ENCODE measurements around the gene DNMT1. TPM values are rescaled to one million over a fixed set of nuclear protein-coding genes. Genes with fewer than 3 reads are reported as not detected.

DNMT1 gene
- total RNA-seq, 1 donor from 2014 or later: 150 TPM

DNA sequence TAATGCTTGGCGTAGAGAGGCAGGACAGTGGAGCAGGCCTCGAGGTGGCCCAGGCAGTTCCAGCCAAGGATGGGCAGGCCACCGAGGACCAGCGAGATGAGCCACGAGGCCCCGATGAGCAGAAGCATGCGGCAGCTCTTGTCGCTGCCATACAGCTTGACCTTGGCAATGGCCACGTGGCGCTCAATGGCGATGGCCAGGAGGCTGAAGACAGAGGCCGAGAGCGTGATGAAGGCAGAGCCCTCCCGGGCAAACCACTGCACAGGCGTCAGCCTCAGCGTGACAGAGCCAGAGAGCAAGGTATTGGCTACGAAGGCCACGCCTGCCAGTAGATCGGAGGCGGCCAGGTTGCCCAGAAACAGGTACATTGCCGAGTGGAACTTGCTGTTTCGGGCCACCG lies 29.6 kb upstream of the DNMT1 start:
- peaks cover 6% of the 10 kb centered on the region for H3K36me3 Mint-ChIP-seq (ENCODE audit: insufficient read depth)
- no peaks in the 10 kb centered on the region for H3K27me3 Mint-ChIP-seq
- no peaks in the 10 kb centered on the region for H3K4me1 Mint-ChIP-seq (ENCODE audit: low read depth)
- TF ChIP-seq CTCF (IDR thresholded peaks at IDR 0.05; ENCODE audit: unreplicated experiment): no peak
- no peak overlapping the region for H3K4me3 Mint-ChIP-seq (ENCODE audit: low read depth)
- H3K9me3 Mint-ChIP-seq (ENCODE audit: low read depth): no peaks in the 10 kb centered on the region
- no peak overlapping the region for H3K27ac Mint-ChIP-seq
- DNase-seq (ENCODE audit: low spot score, unreplicated experiment): no peak

GRCh38 chr19:10223488-10224213 lies 28.9 kb upstream of the DNMT1 start:
- Mint-ChIP-seq H3K9me3 (ENCODE audit: low read depth) (no peaks in the 10 kb centered on the region), H3K4me1 (ENCODE audit: low read depth) (no peaks in the 10 kb centered on the region), H3K27me3 (no peaks in the 10 kb centered on the region), H3K27ac (no peak overlapping the region), H3K36me3 (ENCODE audit: insufficient read depth) (peaks cover 6% of the 10 kb centered on the region), H3K4me3 (ENCODE audit: low read depth) (no peak overlapping the region)
- no peak for TF ChIP-seq CTCF (IDR thresholded peaks at IDR 0.05; ENCODE audit: unreplicated experiment)
- DNase-seq (ENCODE audit: low spot score, unreplicated experiment): no peak

GRCh38 chr19:10222201-10222890 lies 27.6 kb upstream of the DNMT1 start:
- no peak for DNase-seq (ENCODE audit: low spot score, unreplicated experiment)
- Mint-ChIP-seq H3K9me3 (ENCODE audit: low read depth) (no peaks in the 10 kb centered on the region), H3K27ac (no peak overlapping the region), H3K4me3 (ENCODE audit: low read depth) (no peak overlapping the region), H3K4me1 (ENCODE audit: low read depth) (no peaks in the 10 kb centered on the region), H3K36me3 (ENCODE audit: insufficient read depth) (peaks cover 6% of the 10 kb centered on the region), H3K27me3 (no peaks in the 10 kb centered on the region)
- TF ChIP-seq CTCF (IDR thresholded peaks at IDR 0.05; ENCODE audit: unreplicated experiment): no peak

DNA sequence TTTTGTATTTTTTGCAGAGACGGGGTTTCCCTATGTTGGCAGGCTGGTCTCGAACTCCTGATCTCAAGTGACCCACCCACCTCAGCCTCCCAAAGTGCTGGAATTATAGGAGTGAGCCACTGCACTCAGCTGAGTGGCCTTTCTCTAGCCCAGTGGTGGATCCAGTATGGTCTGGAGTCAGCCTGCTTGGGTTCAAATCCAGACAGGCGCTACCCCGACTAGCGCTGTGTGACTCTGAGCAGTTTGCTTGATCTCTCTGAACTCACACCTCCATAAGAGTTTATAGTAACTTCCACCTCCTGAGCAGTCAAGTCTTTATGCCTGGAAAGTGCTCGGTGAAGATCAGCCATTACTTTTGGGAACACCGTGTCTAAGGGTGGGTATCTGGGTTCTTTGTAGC lies 25.9 kb upstream of the DNMT1 start:
- no peak for DNase-seq (ENCODE audit: low spot score, unreplicated experiment)
- Mint-ChIP-seq H3K4me1 (ENCODE audit: low read depth) (no peaks in the 10 kb centered on the region), H3K27me3 (no peaks in the 10 kb centered on the region), H3K9me3 (ENCODE audit: low read depth) (no peaks in the 10 kb centered on the region), H3K27ac (peak overlapping the region; percentile 64), H3K4me3 (ENCODE audit: low read depth) (no peak overlapping the region), H3K36me3 (ENCODE audit: insufficient read depth) (peaks cover 6% of the 10 kb centered on the region)
- no peak for TF ChIP-seq CTCF (IDR thresholded peaks at IDR 0.05; ENCODE audit: unreplicated experiment)

- Mint-ChIP-seq H3K27me3 (no peaks in the 10 kb centered on the region), H3K27ac (no peak overlapping the region), H3K4me1 (ENCODE audit: low read depth) (no peaks in the 10 kb centered on the region), H3K4me3 (ENCODE audit: low read depth) (no peak overlapping the region), H3K36me3 (ENCODE audit: insufficient read depth) (peaks cover 6% of the 10 kb centered on the region), H3K9me3 (ENCODE audit: low read depth) (no peaks in the 10 kb centered on the region)
- DNase-seq (ENCODE audit: low spot score, unreplicated experiment): no peak
- peak; percentile 43 for TF ChIP-seq CTCF (IDR thresholded peaks at IDR 0.05; ENCODE audit: unreplicated experiment)
These were observed 24.9 kb upstream of the DNMT1 start for GRCh38 chr19:10219678-10220077.
